Measurements from ENCODE around the gene ECSCR.

DNA sequence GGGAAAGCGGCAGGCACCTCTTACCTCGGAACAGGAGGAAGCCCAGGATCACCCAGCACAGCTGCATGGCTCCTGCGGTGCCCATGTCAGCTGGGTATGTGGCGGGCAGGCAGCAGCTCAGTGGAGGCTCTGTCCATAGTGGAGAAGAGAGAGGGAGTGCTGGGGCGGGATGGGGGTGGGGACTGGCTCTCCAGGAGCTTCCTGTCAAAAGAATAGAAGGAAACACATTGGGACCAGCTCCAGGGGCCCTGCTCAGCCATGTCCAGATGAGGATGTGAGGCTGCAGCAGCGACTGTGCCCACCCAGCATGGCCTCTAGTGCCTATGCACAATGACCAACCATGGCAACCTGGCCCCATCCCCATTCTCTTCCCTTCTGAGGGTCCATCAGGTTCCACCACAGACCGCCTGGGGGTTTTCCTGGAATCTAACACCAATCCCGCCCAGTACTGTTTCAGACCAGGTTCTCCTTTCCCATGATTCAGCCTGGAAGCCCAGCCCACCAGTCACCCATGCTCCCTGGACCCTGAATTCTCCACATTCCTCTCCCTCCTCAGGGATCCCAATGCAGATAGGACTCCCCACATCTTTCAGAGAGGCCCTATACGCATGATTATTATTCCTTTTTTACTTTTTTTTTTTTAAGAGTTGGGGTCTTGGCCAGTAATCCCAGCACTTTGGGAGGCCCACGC is at the start of gene ECSCR:
- TF ChIP-seq, protein P1, sequence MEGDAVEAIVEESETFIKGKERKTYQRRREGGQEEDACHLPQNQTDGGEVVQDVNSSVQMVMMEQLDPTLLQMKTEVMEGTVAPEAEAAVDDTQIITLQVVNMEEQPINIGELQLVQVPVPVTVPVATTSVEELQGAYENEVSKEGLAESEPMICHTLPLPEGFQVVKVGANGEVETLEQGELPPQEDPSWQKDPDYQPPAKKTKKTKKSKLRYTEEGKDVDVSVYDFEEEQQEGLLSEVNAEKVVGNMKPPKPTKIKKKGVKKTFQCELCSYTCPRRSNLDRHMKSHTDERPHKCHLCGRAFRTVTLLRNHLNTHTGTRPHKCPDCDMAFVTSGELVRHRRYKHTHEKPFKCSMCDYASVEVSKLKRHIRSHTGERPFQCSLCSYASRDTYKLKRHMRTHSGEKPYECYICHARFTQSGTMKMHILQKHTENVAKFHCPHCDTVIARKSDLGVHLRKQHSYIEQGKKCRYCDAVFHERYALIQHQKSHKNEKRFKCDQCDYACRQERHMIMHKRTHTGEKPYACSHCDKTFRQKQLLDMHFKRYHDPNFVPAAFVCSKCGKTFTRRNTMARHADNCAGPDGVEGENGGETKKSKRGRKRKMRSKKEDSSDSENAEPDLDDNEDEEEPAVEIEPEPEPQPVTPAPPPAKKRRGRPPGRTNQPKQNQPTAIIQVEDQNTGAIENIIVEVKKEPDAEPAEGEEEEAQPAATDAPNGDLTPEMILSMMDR (IDR thresholded peaks at IDR 0.05), result no peak
- TF ChIP-seq POLR2A (IDR thresholded peaks at IDR 0.05; ENCODE audit: low read depth), result no peak
- TF ChIP-seq POLR2AphosphoS5 (IDR thresholded peaks at IDR 0.05), result no peak
- TF ChIP-seq EP300 (IDR thresholded peaks at IDR 0.05), result no peak
